NT2/D1 (cell line): ENCODE results near the gene TNFSF13B.

Experiments used
- DNase-seq: peaks from one replicate; pipeline ENCODE4 v3.0.0-alpha.2; 2011; ENCODE audit warnings: low read depth, low spot score
- H3K27me3 ChIP-seq: 2 replicates; pipeline ENCODE4 v1.6.0; 2011; ENCODE audit warnings: mild to moderate bottlenecking; ENCODE audit not compliant: insufficient read length, insufficient read depth
- H3K36me3 ChIP-seq: 2 replicates; pipeline ENCODE4 v1.6.1; 2011; ENCODE audit warnings: mild to moderate bottlenecking, low read length, mixed read lengths; ENCODE audit not compliant: insufficient read depth, insufficient read length
- H3K4me1 ChIP-seq: 2 replicates; pipeline ENCODE4 v1.5.1; 2011; ENCODE audit not compliant: insufficient read depth, insufficient read length
- H3K4me3 ChIP-seq: 2 replicates; pipeline ENCODE4 v1.5.1; 2011; ENCODE audit warnings: low read depth; ENCODE audit not compliant: insufficient read length
- H3K9ac ChIP-seq: 2 replicates; pipeline ENCODE4 v1.6.0; 2011; ENCODE audit warnings: low read depth; ENCODE audit not compliant: insufficient read length
- H3K9me3 ChIP-seq: 2 replicates; pipeline ENCODE4 v1.5.1; 2011; ENCODE audit warnings: mild to moderate bottlenecking, low read length; ENCODE audit not compliant: insufficient read depth
- SUZ12 ChIP-seq: IDR thresholded peaks from 2 replicates; pipeline ENCODE4 v1.6.1; 2011; ENCODE audit not compliant: insufficient read length, insufficient read depth; ENCODE audit errors: extremely low read depth
- YY1 ChIP-seq: IDR thresholded peaks from 2 replicates; pipeline ENCODE4 v1.6.1; 2011; ENCODE audit not compliant: insufficient read length, insufficient read depth
- ZNF274 ChIP-seq: IDR thresholded peaks from 2 replicates; pipeline ENCODE4 v1.6.1; 2011; ENCODE audit warnings: mild to moderate bottlenecking, low read depth, low read length

The TNFSF13B gene

DNA sequence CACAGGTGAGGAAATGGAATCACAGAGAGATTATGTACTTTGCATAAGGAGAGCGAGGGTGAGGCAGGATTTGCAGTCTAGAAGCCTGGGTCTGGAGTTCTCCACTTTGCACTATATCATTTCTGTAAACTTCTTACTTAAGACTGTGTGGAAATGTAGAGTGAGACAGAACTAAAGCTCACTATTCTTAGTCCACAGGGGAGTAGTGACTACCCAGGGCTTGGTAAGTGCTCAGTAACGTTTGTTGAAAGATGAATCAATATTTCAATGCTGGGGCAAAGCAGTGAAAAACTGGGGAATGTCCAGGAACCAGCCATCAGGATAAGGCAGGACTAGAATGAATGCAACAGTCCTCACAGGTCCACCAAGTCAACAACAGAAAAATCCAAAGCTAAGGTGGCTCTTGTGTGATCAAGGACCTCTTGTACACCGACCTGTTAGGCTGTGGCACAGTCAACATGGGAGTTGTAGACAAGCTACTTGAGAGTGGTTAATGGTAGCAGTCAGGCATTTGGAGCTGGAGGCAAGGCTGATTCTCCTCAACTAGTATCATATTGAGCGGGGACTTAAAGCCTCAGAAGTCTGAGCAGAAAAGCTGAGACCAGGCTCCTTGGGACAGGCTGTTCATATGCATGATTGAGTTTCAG, 929 bp upstream of the TNFSF13B start:
- no peak overlapping the region for H3K4me3 ChIP-seq
- no peak for DNase-seq
- no peaks in the 10 kb centered on the region for H3K4me1 ChIP-seq
- H3K9ac ChIP-seq = no peak overlapping the region
- no peaks in the 10 kb centered on the region for H3K9me3 ChIP-seq
- no peaks in the 10 kb centered on the region for H3K27me3 ChIP-seq
- no peaks in the 10 kb centered on the region for H3K36me3 ChIP-seq
- TF ChIP-seq SUZ12 = no peak

DNA sequence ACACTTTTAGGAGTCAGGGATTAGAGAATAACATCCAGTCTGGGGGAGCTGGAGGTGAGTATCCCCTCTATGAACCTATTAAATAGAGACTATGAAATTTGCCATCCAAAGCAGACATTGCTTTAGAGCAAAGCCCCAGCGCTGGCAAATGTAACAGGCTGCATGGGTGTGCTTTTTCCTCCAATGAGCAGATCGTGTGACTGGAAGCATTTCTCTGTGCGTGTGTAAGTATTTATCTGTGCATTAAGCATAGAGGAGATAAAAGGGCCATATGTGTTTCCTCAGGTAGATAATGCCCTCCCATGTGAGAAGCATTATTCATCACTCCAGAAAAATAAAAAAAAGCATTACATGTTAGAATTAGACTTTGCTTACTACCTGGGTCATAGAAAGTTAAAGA, 924 bp downstream of the TNFSF13B start:
- H3K27me3 ChIP-seq = no peaks in the 10 kb centered on the region
- DNase-seq = no peak

DNA sequence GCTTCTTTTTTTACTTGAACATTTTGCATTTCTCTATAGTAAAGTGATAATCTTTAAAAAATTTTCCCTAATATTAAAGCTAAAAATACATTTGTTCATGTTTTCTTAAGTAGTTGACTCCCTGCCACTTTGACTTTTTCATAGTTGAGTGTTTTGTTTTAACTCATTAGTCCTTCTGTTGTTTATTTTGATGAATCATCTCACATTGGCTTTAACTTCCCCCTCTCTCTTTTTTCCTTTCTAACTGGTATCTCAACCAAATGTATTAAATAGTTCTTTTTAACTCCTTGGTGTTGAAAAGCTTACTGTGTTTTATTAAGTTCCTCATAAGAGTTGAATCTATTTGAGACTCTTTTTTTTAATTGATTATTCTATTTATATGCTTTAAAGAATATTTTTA, 2.8 kb downstream of the TNFSF13B start:
- no peak for DNase-seq
- H3K4me1 ChIP-seq = no peaks in the 10 kb centered on the region
- H3K9me3 ChIP-seq = no peaks in the 10 kb centered on the region
- no peak overlapping the region for H3K4me3 ChIP-seq
- no peaks in the 10 kb centered on the region for H3K27me3 ChIP-seq
- H3K9ac ChIP-seq = no peak overlapping the region
- no peaks in the 10 kb centered on the region for H3K36me3 ChIP-seq
- TF ChIP-seq SUZ12 = no peak
- no peak for TF ChIP-seq ZNF274
- no peak for TF ChIP-seq YY1

More for the DNA sequence above, 924 bp downstream of the TNFSF13B start:
- Histone ChIP-seq H3K4me3 (no peak overlapping the region), H3K36me3 (no peaks in the 10 kb centered on the region), H3K9ac (no peak overlapping the region), H3K4me1 (no peaks in the 10 kb centered on the region), H3K9me3 (no peaks in the 10 kb centered on the region)
- TF ChIP-seq SUZ12 (no peak), YY1 (no peak), ZNF274 (no peak)

DNA sequence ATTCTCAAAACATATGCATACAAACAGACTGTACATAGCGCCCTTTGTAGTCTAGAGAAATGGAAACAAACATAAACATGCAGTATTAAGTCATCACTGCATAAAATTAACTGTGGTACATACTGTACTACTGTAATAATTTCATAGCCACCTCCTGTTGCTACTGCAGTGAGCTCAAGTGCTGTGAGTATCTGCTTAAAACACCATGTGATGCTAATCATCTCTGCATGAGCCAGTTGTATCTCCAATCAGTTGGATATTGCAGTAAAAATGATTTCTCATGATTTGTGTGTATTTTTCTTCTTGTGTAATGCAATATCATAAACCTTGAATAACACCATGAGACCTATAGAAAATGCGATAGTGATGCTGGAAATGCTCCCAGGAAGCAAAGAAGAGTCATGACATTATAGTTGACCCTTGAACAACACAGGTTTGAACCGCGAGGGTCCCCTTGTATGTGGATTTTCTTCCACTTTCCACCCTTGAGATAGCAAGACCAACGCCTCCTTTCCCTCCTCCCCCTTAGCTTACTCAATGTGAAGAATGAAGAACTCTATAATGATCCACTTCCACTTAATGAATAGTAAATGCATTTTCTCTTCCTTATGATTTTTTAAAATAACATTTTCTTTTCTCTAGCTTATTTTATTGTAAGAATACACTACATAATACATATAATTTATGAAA, 4.1 kb downstream of the TNFSF13B start:
- Histone ChIP-seq H3K4me3 (no peak overlapping the region), H3K36me3 (no peaks in the 10 kb centered on the region), H3K9ac (no peak overlapping the region), H3K4me1 (no peaks in the 10 kb centered on the region), H3K27me3 (no peaks in the 10 kb centered on the region), H3K9me3 (no peaks in the 10 kb centered on the region)
- DNase-seq = no peak
- TF ChIP-seq SUZ12 = no peak
- no peak for TF ChIP-seq ZNF274
- no peak for TF ChIP-seq YY1

- Histone ChIP-seq H3K4me3 (no peak overlapping the region), H3K4me1 (no peaks in the 10 kb centered on the region), H3K9me3 (no peaks in the 10 kb centered on the region), H3K27me3 (no peaks in the 10 kb centered on the region), H3K9ac (no peak overlapping the region), H3K36me3 (no peaks in the 10 kb centered on the region)
- TF ChIP-seq ZNF274 = no peak
- TF ChIP-seq SUZ12 = no peak
- TF ChIP-seq YY1 = no peak
- DNase-seq = no peak
Observed at GRCh38 chr13:108274718-108275117, 5.2 kb downstream of the TNFSF13B start.

- no peaks in the 10 kb centered on the region for H3K36me3 ChIP-seq
- no peak overlapping the region for H3K9ac ChIP-seq
- no peaks in the 10 kb centered on the region for H3K9me3 ChIP-seq
- no peaks in the 10 kb centered on the region for H3K4me1 ChIP-seq
- TF ChIP-seq ZNF274 (no peak), YY1 (no peak), SUZ12 (no peak)
- no peak for DNase-seq
- H3K4me3 ChIP-seq = no peak overlapping the region
- no peaks in the 10 kb centered on the region for H3K27me3 ChIP-seq
Observed at GRCh38 chr13:108276060-108276459, 6.5 kb downstream of the TNFSF13B start.

DNA sequence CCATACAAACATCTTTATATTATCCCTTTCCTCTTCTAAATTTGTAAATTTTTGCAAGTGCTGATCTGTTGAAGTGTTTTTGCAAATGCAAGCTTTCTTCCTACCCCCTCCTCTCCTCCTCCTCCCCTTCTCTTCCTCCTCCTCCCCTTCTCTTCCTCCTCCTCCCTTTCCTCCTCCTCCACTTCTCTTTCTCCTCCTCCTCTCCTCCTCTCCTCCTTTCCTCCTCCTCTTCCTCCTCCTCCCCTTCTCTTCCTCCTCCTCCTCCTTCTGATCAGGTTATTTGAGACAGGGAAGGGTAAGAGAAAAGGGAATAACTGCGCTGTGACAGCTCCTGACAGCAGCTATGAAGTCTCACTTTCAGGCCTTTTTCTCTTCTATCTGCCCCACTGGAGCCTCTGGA, 8.9 kb downstream of the TNFSF13B start:
- no peak for TF ChIP-seq YY1
- no peak for TF ChIP-seq ZNF274
- no peak for TF ChIP-seq SUZ12
- Histone ChIP-seq H3K9ac (no peak overlapping the region), H3K4me3 (no peak overlapping the region), H3K36me3 (no peaks in the 10 kb centered on the region), H3K4me1 (no peaks in the 10 kb centered on the region), H3K9me3 (no peaks in the 10 kb centered on the region), H3K27me3 (no peaks in the 10 kb centered on the region)
- DNase-seq = no peak
